ENCODE data around the gene IL11.
"Not testable (repeated sequence)": the region's sequence is repeated elsewhere in the genome, so short reads cannot be mapped to it uniquely, and the experiment has no call there.

Gene IL11

GRCh38 chr19:55370305-55370988 lies at the start of gene IL11:
Gene IL11, minus strand, starts transcription at chr19:55370463. Its CDS starts 153 bp downstream, at chr19:55370310.
- Histone ChIP-seq H3K27me3 (ENCODE audit: control insufficient read depth in 5 of 5, insufficient read depth in 4 of 5, low read length in 5 of 5) (peaks cover 39 to 68% (median 44%) of the 10 kb centered on the region in 5 donors), H3K27ac (ENCODE audit: low read depth, low read length) (no peak within 1 kb of the TSS), H3K4me3 (ENCODE audit: low read depth in 1 of 5, low read length in 5 of 5) (peak within 1 kb of the TSS in 2 of 5 donors; percentile 13 to 40), H3K36me3 (ENCODE audit: control insufficient read depth in 5 of 5, insufficient read depth in 5 of 5, low read length in 5 of 5) (no peaks in the 10 kb centered on the region), H3K9ac (ENCODE audit: low read length in 5 of 5) (no peak within 1 kb of the TSS), H3K4me1 (ENCODE audit: control insufficient read depth in 5 of 5, insufficient read depth in 5 of 5, low read length in 5 of 5) (peaks cover 0 to 17% (median 10%) of the 10 kb centered on the region in 5 donors), H3K9me3 (ENCODE audit: control insufficient read depth in 5 of 5, low read length in 5 of 5) (no peaks in the 10 kb centered on the region)

GRCh38 chr19:55419624-55420236 lies 49.5 kb upstream of the IL11 start:
- peaks cover 3 to 19% (median 9%) of the 10 kb centered on the region in 5 donors for H3K27me3 ChIP-seq (ENCODE audit: control insufficient read depth in 5 of 5, insufficient read depth in 4 of 5, low read length in 5 of 5)
- no peak overlapping the region for H3K27ac ChIP-seq (ENCODE audit: low read depth, low read length)
- no peaks in the 10 kb centered on the region for H3K36me3 ChIP-seq (ENCODE audit: control insufficient read depth in 5 of 5, insufficient read depth in 5 of 5, low read length in 5 of 5)
- H3K4me1 ChIP-seq (ENCODE audit: control insufficient read depth in 5 of 5, insufficient read depth in 5 of 5, low read length in 5 of 5): no peaks in the 10 kb centered on the region
- H3K4me3 ChIP-seq (ENCODE audit: low read depth in 1 of 5, low read length in 5 of 5): no peak overlapping the region
- H3K9ac ChIP-seq (ENCODE audit: low read length in 5 of 5): no peak overlapping the region
- peaks cover 0 to 3% (median 0%) of the 10 kb centered on the region in 5 donors for H3K9me3 ChIP-seq (ENCODE audit: control insufficient read depth in 5 of 5, low read length in 5 of 5)

- Histone ChIP-seq H3K4me1 (ENCODE audit: control insufficient read depth in 5 of 5, insufficient read depth in 5 of 5, low read length in 5 of 5) (no peaks in the 10 kb centered on the region), H3K27ac (ENCODE audit: low read depth, low read length) (no peak overlapping the region), H3K36me3 (ENCODE audit: control insufficient read depth in 5 of 5, insufficient read depth in 5 of 5, low read length in 5 of 5) (no peaks in the 10 kb centered on the region), H3K27me3 (ENCODE audit: control insufficient read depth in 5 of 5, insufficient read depth in 4 of 5, low read length in 5 of 5) (peaks cover 0 to 15% (median 6%) of the 10 kb centered on the region in 5 donors), H3K4me3 (ENCODE audit: low read depth in 1 of 5, low read length in 5 of 5) (no peak overlapping the region), H3K9ac (ENCODE audit: low read length in 5 of 5) (no peak overlapping the region), H3K9me3 (ENCODE audit: control insufficient read depth in 5 of 5, low read length in 5 of 5) (no peaks in the 10 kb centered on the region)
Observed at GRCh38 chr19:55419103-55419502, 48.8 kb upstream of the IL11 start.

DNA sequence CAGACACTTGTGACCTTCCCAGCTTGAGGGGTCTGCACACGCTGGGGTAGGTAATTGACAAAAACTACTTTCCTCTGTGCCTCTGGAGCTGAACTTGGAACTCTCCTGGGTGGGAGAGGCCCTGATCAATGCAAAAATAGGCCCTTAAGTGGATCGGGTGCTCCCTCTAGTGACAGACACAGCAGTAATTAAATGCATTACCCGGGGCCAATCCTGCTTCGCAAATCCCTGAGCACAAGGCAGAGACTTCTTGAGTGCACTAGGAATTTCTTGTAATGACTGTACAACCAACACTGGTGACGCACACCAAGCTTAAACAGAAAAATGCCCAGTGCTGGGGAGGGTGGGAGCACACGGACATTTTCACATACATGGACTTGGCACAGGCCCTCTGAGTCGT lies 47.9 kb upstream of the IL11 start:
- H3K4me1 ChIP-seq (ENCODE audit: control insufficient read depth in 5 of 5, insufficient read depth in 5 of 5, low read length in 5 of 5): no peaks in the 10 kb centered on the region
- no peaks in the 10 kb centered on the region for H3K36me3 ChIP-seq (ENCODE audit: control insufficient read depth in 5 of 5, insufficient read depth in 5 of 5, low read length in 5 of 5)
- H3K9me3 ChIP-seq (ENCODE audit: control insufficient read depth in 5 of 5, low read length in 5 of 5): no peaks in the 10 kb centered on the region
- H3K27me3 ChIP-seq (ENCODE audit: control insufficient read depth in 5 of 5, insufficient read depth in 4 of 5, low read length in 5 of 5): peaks cover 0 to 10% (median 6%) of the 10 kb centered on the region in 5 donors
- H3K9ac ChIP-seq (ENCODE audit: low read length in 5 of 5): no peak overlapping the region
- no peak overlapping the region for H3K4me3 ChIP-seq (ENCODE audit: low read depth in 1 of 5, low read length in 5 of 5)
- H3K27ac ChIP-seq (ENCODE audit: low read depth, low read length): no peak overlapping the region

GRCh38 chr19:55410168-55410567 lies 39.9 kb upstream of the IL11 start:
- H3K36me3 ChIP-seq (ENCODE audit: control insufficient read depth in 5 of 5, insufficient read depth in 5 of 5, low read length in 5 of 5): peaks cover 0 to 12% (median 6%) of the 10 kb centered on the region in 5 donors
- H3K4me1 ChIP-seq (ENCODE audit: control insufficient read depth in 5 of 5, insufficient read depth in 5 of 5, low read length in 5 of 5): peaks cover 0 to 23% (median 18%) of the 10 kb centered on the region in 5 donors
- no peaks in the 10 kb centered on the region for H3K9me3 ChIP-seq (ENCODE audit: control insufficient read depth in 5 of 5, low read length in 5 of 5)
- no peak overlapping the region for H3K9ac ChIP-seq (ENCODE audit: low read length in 5 of 5)
- no peaks in the 10 kb centered on the region for H3K27me3 ChIP-seq (ENCODE audit: control insufficient read depth in 5 of 5, insufficient read depth in 4 of 5, low read length in 5 of 5)
- no peak overlapping the region for H3K27ac ChIP-seq (ENCODE audit: low read depth, low read length)
- H3K4me3 ChIP-seq (ENCODE audit: low read depth in 1 of 5, low read length in 5 of 5): no peak overlapping the region

- H3K27ac ChIP-seq (ENCODE audit: low read depth, low read length); H3K9ac ChIP-seq (ENCODE audit: low read length in 5 of 5); H3K4me3 ChIP-seq (ENCODE audit: low read depth in 1 of 5, low read length in 5 of 5); H3K9me3 ChIP-seq (ENCODE audit: control insufficient read depth in 5 of 5, low read length in 5 of 5); H3K27me3 ChIP-seq (ENCODE audit: control insufficient read depth in 5 of 5, insufficient read depth in 4 of 5, low read length in 5 of 5): not testable (repeated sequence)
- Histone ChIP-seq H3K36me3 (ENCODE audit: control insufficient read depth in 5 of 5, insufficient read depth in 5 of 5, low read length in 5 of 5) (peaks cover 0 to 17% (median 10%) of the 10 kb centered on the region in 5 donors), H3K4me1 (ENCODE audit: control insufficient read depth in 5 of 5, insufficient read depth in 5 of 5, low read length in 5 of 5) (peaks cover 0 to 23% (median 18%) of the 10 kb centered on the region in 5 donors)
Observed at GRCh38 chr19:55409179-55409578, 38.9 kb upstream of the IL11 start.

- H3K36me3 ChIP-seq (ENCODE audit: control insufficient read depth in 5 of 5, insufficient read depth in 5 of 5, low read length in 5 of 5): peaks cover 0 to 22% (median 14%) of the 10 kb centered on the region in 5 donors
- H3K4me1 ChIP-seq (ENCODE audit: control insufficient read depth in 5 of 5, insufficient read depth in 5 of 5, low read length in 5 of 5): peaks cover 0 to 23% (median 18%) of the 10 kb centered on the region in 5 donors
- H3K27ac ChIP-seq (ENCODE audit: low read depth, low read length): peak overlapping the region; percentile 95
- H3K9ac ChIP-seq (ENCODE audit: low read length in 5 of 5): peak overlapping the region in 1 of 5 donors; percentile 5
- peak overlapping the region; percentile 56 to 87 (median 75) for H3K4me3 ChIP-seq (ENCODE audit: low read depth in 1 of 5, low read length in 5 of 5)
- no peaks in the 10 kb centered on the region for H3K27me3 ChIP-seq (ENCODE audit: control insufficient read depth in 5 of 5, insufficient read depth in 4 of 5, low read length in 5 of 5)
- no peaks in the 10 kb centered on the region for H3K9me3 ChIP-seq (ENCODE audit: control insufficient read depth in 5 of 5, low read length in 5 of 5)
Observed at GRCh38 chr19:55408533-55408872, 38.2 kb upstream of the IL11 start.

DNA sequence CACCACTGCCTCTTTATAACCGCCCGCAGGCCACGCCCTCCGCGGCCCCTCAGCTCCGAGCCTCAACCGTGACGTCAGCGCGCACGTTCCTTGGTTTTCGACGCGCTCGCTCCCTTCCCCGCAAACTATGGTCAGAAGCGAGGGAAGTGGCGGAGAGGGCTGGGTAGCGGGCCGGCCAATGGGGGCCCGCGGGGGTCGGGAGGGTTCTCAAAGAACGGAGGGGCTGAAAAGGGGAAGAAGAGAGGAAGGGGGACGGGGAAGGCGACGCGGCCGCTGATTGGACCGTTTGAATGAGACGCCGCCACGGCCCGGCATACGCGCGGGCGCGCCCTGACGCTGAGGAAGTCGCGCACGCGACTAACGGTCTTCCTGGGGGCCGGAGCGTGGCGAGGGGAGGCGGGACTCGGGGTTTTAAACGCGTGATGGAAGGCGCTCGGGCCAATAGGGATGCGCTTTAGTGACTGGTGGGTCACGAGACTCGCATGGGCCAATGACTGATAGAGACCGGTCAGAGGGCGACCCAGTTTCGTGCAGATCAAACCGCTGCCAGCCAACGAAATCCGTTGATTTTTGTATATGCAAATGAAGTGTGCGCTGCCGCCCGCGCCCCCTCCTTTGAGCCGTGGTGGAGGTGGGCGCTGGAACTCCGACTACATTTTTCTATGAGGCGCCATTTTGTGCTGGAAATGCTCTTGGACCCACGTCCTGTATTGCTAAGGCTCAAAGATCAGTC lies 37.7 kb upstream of the IL11 start:
- Histone ChIP-seq H3K9me3 (ENCODE audit: control insufficient read depth in 5 of 5, low read length in 5 of 5) (no peaks in the 10 kb centered on the region), H3K27me3 (ENCODE audit: control insufficient read depth in 5 of 5, insufficient read depth in 4 of 5, low read length in 5 of 5) (no peaks in the 10 kb centered on the region), H3K36me3 (ENCODE audit: control insufficient read depth in 5 of 5, insufficient read depth in 5 of 5, low read length in 5 of 5) (peaks cover 0 to 27% (median 19%) of the 10 kb centered on the region in 5 donors), H3K4me3 (ENCODE audit: low read depth in 1 of 5, low read length in 5 of 5) (peak overlapping the region; percentile 70 to 87 (median 76)), H3K9ac (ENCODE audit: low read length in 5 of 5) (peak overlapping the region in 4 of 5 donors; percentile 56 to 92 (median 79)), H3K27ac (ENCODE audit: low read depth, low read length) (peak overlapping the region; percentile 95), H3K4me1 (ENCODE audit: control insufficient read depth in 5 of 5, insufficient read depth in 5 of 5, low read length in 5 of 5) (peaks cover 0 to 23% (median 18%) of the 10 kb centered on the region in 5 donors)

DNA sequence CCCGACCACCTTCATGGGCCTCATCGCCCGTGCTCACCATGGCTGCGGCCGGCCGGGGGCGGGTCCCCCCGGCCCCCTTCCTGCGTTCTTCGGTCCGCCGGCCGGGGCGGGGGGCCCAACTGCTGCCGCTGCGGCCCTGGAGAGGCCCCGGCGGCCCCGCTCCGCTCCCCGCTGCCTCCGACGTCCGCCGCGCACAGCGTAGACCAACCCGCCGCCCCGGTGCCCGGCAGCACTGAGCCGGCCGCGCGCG lies 37.2 kb upstream of the IL11 start, which contains the start of gene UBE2S:
UBE2S (minus strand) TSS at position 239 of the 250 bp plus-strand sequence; CDS start at position 40, 199 bp downstream.
- not testable (repeated sequence) for H3K9me3 ChIP-seq (ENCODE audit: control insufficient read depth in 5 of 5, low read length in 5 of 5)
- Histone ChIP-seq H3K4me3 (ENCODE audit: low read depth in 1 of 5, low read length in 5 of 5) (peak within 1 kb of the TSS; percentile 70 to 87 (median 76)), H3K9ac (ENCODE audit: low read length in 5 of 5) (peak within 1 kb of the TSS in 4 of 5 donors; percentile 82 to 92 (median 88))

More for the DNA sequence above, 37.2 kb upstream of the IL11 start, which contains the start of gene UBE2S:
- H3K27ac ChIP-seq (ENCODE audit: low read depth, low read length): peak within 1 kb of the TSS; percentile 95
- H3K4me1 ChIP-seq (ENCODE audit: control insufficient read depth in 5 of 5, insufficient read depth in 5 of 5, low read length in 5 of 5): peaks cover 0 to 23% (median 18%) of the 10 kb centered on the region in 5 donors
- H3K36me3 ChIP-seq (ENCODE audit: control insufficient read depth in 5 of 5, insufficient read depth in 5 of 5, low read length in 5 of 5): peaks cover 0 to 32% (median 24%) of the 10 kb centered on the region in 5 donors
- not testable (repeated sequence) for H3K27me3 ChIP-seq (ENCODE audit: control insufficient read depth in 5 of 5, insufficient read depth in 4 of 5, low read length in 5 of 5)
